GM21367 (cell line): ENCODE data around the gene ORAI3.
"Not testable (repeated sequence)": the region's sequence is repeated elsewhere in the genome, so short reads cannot be mapped to it uniquely, and the experiment has no call there.

ENCODE experiments used
- ATAC-seq: cut with Tn5 transposase; IDR thresholded peaks from one replicate; pipeline ENCODE4 v1.9.1; 2021; ENCODE audit not compliant: unreplicated experiment

ORAI3 gene

DNA sequence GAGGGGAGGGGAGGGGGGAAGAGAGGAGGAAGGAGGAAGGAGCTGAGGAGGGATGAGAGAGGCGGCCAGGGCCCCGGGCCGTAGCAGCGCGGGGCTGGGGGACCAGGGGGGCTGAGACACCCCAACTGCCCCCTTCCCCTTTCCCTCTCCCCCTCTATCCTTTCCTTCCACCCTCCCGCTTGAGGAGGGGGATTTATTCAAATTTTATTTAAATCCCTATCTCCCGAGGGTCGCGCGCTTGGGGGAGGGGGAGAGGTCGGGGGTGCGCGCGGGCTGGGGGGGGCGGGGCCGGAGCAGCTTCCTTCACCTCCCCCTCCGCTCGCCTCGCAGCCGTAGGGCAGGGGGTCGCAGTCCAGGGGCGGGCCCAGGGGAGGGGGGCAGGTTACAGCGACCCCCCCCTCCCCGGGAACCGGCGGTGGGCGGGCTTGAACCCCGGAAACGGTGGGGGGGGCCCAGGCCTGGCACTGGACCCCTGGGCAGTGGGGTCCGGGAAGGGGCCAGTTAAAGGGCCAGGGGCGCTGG lies 25.3 kb upstream of the ORAI3 start, which contains the start of gene FBXL19:
FBXL19 (plus strand) TSS at position 19 of the 522 bp plus-strand sequence. CDS start 2,183 bp downstream, outside the sequence.
- no peak for ATAC-seq

DNA sequence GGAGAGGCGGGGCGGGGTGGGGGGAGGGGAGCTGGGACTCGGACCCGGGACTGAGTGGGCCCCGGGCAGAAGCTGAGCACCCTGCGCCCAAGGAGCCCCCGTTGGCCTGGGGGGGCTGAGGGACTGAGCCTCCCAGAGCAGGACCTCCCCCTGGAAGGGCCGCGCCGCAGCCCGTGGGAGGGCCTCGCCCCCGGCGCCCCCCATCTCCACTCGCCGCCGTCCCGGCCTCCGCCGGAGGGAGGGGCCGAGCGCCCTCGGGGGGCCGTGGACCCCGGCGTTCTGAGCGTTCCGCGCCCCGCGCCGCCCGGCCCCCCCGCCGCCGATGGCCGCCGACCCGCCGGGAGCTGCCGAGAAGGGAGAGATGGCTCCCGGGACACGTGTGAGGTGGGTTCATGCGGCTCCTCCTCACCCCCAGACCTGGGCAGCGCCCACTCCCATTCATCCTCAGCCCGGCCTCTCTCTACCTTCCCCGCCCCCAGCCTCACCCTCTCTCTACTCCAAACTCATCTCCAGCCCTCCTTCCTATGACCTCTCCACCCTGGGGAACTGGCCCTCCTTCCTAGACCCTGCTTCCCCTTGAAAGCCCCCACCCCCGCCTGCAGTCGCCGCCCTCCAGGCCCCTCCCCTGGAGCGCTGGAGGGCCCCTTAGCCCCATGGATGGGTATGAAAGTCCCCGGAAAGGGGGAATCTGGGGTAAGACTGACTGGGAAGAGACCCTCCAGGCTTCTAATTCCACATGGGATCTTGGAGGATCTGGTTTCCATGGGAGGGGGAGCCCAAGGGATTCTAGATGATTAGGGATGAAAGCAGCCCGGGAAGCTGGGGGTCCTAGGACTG lies 24.6 kb upstream of the ORAI3 start:
- ATAC-seq = no peak

DNA sequence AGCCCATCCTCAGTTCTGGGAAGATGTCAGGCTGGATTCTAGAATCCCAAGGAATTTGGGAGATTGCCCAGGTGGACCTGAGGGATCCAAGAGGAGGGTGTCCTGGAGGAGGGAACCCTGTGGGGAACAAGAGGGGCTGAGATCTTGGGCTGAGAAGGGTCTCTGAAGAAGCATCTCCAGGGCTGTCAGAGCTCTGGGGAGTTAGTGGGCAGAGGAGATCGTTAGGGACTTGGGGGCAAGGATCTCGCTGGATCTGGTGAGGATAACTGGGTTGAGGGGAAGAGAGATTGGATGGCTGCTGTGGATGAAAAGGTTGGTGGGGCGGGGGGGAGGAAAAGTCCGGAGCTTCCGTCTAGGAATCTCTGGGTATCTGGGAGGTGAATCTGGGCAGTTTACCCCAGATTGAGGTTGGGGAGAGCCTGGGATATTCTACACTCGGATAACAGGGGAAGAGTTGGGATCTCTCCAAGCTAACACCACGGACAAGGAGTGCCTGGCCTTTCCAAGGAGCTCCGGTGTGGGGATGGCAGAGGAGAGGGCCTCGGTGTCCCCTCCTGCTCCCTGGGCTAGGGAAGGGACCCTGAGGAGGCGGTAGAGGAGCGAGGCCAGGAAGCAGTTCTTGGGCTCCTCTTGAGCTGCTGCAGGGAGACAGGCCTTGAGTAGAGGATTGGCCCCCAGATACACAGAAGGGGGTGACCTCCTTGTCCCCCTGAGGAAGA lies 23.8 kb upstream of the ORAI3 start:
- no peak for ATAC-seq

DNA sequence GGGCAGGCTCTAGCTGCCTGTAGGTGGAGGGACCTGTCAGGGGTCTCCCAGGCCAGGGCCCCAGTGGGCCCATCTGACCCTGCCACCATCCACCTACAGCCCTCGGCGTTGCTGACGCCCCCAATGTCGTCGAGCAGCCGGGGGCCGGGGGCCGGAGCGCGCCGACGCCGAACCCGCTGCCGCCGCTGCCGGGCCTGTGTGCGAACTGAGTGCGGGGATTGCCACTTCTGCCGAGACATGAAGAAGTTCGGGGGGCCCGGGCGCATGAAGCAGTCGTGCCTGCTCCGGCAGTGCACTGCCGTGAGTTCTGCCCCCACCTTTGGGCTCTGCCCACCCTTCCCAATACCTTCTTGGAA lies 23.3 kb upstream of the ORAI3 start:
- no peak for ATAC-seq

DNA sequence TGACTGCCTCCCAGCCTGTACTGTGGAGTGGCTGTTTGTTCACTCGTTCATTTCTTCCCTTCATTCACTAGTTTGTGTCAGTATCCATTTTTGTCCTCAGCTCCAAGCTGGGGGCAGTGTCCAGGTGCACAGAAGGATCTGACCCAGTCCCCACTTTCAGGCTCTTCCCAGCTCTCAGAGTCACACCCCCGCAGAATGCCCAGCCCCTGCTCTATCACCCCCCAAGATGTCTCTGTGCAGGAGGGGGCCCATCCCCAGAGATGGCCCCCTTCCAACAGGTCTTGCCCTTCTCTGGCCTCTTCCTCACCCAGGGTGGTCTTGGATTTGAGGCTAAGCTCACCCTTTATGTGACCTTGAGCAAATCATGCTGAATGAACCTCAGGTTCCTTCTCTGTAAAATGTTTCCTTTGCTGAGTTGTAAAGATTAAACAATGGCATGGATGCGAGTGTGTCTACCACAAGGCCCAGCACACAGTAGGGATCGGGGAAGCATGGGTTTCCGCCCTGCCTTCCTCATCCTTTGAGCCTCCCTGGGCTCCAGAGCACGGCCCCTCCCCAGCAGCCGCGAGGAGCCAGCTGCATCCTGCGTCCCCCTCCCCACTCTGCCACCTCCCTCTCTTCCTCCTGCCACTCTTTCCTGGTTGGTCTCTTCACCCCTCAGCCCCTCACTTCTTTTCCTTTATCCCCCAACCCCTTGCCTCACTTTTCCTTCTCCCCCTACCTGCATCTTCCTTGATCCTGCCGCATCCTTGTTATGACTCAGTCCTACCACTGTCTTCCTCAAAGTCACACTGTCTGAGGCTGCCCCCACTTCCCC lies 22.7 kb upstream of the ORAI3 start:
- ATAC-seq = no peak

DNA sequence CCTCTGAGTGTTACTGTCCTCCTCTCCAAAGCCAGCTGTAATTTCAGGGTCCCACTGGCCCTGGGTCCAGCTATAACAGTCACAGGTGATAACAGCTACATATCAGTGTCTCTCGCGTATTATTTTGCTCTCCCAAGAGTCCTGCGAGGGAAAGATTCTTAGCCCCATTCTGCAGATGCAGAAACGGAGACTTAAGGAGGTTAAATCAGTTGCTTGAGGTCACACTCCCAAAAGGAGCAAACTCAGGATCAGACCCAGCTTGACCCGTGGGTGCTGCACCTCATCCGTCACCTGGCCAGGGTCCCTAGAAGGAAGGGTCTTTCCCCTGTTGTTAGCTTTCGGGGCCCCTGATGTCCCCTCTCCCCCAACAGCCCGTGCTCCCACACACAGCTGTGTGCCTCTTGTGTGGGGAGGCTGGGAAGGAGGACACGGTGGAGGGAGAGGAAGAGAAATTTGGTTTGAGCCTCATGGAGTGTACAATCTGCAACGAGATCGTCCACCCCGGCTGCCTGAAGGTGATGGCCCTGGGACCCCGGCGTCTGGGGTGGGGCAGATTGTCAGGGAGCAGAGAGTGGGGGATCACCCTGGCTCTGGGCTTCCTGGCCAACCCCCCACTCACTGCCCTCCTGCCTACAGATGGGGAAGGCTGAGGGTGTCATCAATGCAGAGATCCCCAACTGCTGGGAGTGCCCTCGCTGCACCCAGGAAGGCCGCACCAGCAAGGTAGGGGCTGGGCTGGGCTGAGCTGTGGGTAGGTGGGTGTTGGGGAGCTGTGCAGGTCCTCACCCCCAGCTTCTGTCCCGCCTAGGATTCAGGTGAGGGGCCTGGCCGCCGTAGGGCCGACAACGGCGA lies 21.7 kb upstream of the ORAI3 start:
- ATAC-seq = no peak

DNA sequence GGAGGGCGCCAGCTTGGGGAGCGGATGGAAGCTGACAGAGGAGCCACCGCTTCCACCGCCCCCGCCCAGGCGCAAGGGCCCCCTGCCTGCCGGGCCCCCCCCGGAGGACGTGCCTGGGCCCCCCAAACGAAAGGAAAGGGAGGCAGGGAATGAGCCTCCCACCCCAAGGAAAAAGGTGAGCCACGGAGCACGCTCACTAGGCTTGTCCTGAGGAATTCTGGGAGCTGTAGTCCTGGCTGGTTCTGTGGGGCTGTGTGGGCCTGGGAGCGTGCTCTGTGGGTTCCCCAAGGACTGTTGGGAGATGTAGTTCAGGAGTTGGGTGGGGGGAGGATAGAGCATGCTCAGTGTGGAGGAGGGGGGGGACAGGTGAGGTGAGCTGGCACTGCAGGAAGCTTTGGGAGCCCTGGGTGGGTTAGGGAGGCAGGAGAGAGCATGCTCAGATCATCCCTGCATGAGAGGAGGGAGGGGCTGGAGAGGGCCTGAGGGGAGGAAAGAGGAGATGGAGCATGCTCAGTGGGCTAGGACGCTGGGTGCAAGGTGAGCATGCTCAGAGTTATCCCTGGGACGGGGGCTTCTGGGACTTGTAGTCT lies 21.0 kb upstream of the ORAI3 start:
- no peak for ATAC-seq

DNA sequence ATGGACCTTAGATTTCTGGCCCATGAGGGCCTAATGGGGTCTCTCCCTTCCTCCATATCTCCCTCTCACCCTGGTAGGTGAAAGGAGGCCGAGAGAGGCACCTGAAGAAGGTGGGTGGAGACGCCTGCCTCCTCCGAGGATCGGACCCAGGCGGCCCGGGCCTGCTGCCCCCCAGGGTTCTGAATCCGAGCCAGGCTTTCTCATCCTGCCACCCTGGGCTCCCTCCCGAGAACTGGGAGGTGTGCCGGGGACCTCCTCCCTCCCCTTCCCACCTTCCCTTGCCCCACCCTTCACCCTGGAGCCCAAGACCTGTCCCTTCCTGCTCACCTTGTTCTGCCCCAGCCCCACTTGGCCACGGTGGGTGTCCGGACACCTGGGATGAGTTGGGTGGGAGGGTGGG lies 20.5 kb upstream of the ORAI3 start:
- ATAC-seq = no peak

DNA sequence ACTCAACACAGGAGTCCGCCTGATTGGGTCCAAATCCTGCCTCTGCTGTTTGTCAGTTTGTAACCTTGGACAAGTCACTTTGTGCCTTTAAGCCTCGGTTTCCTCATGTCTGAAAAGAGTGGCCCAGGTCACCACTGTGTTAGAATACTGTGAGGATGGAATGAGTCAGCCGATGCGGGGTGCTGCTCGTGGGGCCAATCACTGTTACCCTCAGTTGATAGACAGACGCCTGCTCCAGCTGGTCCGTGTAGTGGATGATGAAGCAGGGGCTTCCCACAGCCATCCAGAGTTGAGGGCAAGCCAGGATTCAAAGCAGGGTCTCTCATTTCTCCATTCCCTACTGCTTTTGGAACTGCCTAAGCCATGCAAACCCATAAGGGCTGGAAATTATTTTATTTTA lies 19.7 kb upstream of the ORAI3 start:
- no peak for ATAC-seq

DNA sequence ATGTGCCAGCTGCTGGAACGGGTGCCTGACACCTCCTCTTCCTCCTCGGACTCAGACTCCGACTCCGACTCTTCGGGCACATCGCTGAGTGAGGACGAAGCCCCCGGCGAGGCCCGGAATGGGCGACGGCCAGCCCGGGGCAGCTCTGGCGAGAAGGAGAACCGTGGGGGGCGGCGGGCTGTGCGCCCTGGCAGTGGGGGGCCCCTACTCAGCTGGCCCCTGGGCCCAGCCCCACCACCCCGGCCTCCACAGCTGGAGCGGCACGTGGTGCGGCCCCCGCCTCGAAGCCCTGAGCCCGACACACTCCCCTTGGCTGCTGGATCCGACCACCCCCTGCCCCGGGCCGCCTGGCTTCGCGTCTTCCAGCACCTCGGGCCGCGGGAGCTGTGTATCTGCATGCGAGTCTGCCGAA lies 18.7 kb upstream of the ORAI3 start:
- ATAC-seq = no peak

DNA sequence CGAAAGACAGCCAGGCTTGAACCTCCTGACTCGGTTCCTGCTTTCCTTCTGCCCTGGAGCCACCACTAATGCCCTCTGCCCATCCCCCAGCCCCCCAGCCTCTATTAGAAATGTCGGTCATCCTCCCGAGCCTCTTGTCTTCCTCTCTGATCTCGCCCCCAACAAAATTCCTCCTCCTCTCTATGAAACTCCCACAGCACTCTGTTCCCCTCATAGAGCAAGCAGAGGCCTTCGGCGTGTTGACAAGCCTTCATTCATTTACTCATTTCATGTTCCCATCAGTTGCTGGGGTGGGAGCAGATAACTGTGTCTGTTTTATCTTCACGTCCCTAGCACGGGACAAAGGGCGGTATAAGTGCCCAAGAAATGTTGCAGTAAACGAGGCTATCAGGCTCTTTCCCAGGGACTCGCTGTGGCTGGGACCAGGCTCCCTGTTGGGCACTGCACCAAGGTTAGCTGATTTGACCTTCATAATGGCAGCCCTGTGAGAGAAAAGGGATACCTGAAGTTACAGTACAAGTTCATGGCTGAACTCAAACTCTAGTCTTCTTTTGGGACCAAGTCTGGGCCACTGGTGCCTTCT lies 17.7 kb upstream of the ORAI3 start:
- no peak for ATAC-seq

DNA sequence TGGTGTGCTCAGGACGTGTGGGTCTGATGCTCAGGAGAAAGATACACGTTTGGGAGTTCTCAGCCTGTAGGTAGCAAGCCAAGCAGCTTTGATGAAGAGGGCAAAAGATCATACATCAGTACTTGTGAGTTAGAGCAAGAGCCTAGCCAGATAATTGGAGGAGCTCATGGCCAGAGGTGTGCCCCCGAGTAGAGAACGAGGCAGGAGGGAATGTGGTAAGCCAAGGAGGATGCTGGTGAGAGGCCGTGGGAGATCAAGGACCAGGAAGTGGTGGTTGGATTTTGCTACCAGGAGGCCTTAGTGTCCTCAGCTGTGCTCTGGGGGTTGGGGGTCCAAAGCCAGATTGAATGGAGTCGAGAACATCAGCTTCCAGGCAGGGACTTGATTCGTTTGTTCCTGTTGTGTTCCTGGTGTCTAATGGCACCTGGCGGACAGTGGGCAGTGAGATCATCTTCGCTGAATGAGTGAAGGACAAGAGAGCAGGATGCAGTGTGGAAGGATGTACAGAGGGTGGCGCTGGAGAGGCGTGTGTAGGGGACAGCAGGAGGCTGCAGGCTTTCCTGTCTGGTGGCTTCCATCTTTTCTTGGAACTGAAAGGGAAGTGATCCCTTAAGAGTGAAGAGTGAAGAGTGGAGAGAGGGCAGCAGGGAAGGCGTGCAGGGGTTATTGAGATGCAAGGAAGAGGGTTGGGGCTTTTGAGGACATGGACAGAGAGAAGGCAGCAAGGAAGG lies 13.9 kb upstream of the ORAI3 start:
- ATAC-seq = no peak

DNA sequence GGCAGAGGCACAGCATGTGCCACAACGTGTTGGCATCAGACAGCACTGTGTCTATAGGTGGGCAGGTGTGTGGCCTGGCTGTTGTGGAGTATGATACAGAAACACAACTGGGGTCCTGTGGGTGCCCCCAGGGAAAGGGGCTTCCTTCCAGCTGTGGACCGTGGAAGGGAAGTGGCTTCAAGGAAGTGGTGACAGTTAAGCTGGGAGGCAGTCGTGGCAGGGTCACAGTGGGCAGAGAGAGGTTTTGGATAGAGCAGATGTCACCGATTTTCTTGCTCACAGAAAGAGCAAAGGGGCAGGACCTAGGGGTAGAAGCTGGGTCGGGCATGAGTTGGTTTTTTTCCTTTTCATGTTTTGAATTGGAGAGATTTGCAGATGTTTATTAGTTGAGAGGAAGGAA lies 11.2 kb upstream of the ORAI3 start:
- no peak for ATAC-seq

DNA sequence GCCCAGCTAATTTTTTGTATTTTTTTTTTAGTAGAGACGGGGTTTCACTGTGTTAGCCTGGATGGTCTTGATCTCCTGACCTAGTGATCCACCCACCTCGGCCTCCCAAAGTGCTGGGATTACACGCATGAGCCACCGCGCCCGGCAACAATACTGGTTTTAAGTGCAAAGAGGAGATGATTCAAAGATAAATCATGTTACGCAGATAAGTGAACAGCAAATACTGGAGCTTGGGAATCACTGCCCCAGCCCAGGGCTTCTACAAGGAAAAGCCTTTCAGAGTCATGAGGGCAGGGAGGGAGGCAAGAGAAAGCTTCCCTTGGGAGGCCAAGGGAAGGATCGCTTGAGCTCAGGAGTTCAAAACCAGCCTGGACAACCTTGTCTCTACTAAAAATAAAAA lies 9.3 kb upstream of the ORAI3 start:
- not testable (repeated sequence) for ATAC-seq

DNA sequence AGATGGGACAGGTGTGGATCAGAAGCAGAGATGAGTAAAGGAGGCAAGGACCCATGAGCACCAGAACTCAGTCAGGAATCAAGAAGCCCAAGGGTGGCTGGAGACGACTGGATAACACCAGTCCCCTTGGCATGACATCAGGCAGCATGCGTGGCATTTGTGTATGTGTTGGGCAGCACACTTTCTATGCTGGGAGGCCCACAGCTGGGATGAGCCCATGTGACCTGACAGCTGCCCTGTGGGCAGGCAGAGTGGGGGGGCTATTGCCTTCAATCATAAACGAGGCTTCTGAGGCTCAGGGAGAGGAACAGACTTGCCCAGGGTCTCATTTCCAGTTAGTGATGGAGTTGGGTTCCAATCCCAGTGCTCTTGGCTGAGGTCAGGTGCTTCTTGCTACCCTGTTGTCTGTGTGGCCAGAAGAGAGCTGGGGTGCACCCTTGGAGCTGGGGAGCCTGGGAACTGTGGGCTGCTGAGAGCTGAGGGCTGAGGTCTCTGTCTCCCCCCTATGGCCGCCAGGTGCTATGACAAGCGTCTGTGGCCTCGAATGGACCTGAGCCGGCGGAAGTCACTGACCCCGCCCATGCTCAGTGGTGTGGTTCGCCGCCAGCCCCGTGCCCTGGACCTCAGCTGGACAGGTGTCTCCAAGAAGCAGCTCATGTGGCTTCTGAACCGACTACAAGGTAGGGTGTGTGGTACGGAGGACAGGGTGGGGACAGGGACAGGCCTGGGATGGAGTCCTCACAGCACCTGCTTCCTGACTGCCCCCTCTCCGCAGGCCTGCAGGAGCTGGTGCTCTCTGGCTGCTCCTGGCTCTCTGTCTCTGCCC lies 7.1 kb upstream of the ORAI3 start:
- ATAC-seq = peak; percentile 60

DNA sequence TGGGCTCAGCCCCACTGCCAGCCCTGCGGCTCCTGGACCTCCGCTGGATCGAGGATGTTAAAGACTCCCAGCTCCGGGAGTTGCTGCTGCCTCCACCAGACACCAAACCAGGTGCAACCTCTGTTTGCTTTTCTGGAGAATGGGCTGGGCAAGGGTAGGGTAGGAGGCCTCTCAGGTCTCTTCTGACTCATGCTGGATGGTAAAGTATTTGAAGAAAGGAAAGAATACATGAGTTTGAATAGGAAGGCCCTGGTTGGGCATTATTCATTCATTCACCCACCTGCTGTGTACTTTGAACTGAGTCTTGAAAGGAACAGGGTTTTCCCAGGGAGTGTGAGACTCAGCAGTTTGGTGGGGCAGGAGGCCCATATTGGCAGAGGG lies 6.5 kb upstream of the ORAI3 start:
- ATAC-seq = no peak

DNA sequence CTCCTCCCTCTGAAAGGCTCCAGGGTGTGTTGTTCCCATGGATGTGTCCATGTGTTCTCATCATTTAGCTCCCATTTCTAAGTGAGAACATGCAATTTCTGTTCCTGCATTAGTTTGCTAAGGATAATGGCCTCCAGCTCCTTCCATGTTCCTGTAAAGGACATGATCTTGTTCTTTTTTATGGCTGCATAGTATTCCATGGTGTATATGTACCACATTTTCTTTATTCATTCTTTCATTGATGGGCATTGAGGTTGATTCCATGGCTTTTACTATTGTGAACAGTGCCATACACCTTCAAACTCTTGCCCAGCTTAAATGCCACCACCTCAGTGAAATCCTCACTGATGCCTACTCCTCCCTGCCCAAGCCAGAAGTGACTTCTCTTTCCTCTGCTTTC lies 4.5 kb upstream of the ORAI3 start:
- no peak for ATAC-seq
